ENCODE data around the gene RNU7-1.

The RNU7-1 gene

GRCh38 chr12:6953442-6954315, 10.1 kb downstream of the RNU7-1 start:
- DNase-seq (ENCODE audit: low read depth): no peak

DNA sequence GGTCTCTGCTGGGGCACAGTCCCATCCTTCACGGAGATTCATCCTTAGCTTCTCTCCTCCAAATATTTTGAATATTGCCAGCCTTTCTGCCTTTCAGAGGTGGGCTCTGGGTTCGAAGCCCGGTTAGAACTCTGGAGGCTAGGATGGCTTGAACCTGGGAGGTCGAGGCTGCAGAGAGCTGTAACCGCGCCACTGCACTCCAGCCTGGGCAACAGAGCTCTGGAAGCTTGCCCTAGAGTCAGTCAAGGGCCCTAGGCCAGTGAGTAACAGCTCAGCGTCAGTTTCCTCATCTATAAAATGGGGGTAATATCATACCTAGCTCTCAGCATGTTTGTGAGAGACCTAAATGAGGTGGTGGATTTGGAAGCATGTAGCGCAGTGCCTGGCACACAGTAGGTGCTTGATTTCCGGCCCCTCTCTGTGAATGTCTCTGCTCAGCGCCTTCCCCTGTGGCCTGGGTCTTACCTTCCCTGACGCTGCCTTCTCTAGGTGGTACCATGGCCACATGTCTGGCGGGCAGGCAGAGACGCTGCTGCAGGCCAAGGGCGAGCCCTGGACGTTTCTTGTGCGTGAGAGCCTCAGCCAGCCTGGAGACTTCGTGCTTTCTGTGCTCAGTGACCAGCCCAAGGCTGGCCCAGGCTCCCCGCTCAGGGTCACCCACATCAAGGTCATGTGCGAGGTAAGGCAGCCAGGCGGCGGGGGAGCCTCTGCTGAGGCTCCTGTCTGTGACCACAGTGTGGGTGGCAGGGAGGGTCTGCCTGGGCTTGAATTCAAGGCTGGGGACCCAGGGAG, 10.9 kb downstream of the RNU7-1 start:
- DNase-seq (ENCODE audit: low read depth): no peak

GRCh38 chr12:6955108-6956020, 11.7 kb downstream of the RNU7-1 start:
- no peak for DNase-seq (ENCODE audit: low read depth)

GRCh38 chr12:6956021-6956727, 12.6 kb downstream of the RNU7-1 start:
- no peak for DNase-seq (ENCODE audit: low read depth)

- no peak for DNase-seq (ENCODE audit: low read depth)
Measured at GRCh38 chr12:6957151-6957701, 13.6 kb downstream of the RNU7-1 start.

GRCh38 chr12:6957741-6958608, 14.4 kb downstream of the RNU7-1 start:
- DNase-seq (ENCODE audit: low read depth): no peak

DNA sequence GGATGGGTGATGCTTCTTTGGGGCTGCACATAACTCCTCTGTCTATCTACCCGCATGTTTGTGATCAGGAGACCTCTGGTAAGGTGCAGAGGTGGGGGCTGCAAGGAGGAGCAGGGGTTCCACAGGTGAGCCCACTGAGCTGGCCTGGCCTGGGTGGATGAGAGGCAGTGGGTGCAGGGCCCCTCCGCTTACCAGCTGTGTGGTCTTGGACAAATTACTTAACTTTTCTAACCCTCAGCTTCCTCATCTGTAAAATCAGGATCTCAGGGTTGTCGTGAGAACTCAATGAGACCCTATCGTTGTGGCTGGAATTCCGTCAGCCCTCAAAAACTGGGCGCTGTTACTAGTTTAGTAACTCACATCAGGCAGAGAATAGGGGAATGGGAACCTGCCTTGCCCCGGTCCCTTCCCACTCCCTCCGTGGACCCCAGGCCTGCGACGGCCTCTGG, 15.0 kb downstream of the RNU7-1 start:
- no peak for DNase-seq (ENCODE audit: low read depth)

DNA sequence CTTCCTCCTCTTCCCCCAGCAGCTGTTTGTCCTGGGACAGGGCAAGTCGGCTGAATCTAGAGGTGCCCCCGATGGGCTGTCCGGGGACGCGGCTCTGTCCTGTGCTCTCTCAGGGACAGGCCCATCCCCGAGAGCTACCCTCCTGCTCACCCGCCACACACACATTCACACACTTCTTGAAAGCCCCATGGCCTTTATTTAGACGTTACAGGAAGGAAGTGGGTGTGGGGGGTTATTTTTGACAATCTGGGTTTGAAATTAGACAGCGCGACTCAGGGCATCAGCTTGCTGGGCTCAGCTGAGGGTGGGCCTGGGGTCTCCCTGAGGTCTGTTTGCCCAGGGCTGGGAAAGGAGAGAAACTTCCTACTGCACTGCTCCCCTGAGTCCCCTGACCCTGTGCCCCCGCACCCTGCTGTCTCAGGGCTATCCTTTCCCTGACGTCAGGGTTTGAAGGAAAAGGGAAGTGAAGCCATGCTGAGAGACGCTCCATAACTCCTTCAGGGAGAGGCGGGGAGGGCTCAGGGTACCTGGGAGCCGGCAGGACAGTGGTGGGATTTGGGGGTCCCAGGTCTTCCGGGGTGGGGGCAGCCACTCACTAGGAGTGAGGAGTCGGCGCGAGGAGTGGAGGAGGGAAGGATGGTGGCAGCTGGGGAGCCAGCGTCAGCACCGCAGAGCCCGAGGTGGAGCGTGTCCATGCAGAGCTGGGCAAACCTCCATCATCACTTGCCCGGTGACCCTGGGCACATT, 15.6 kb downstream of the RNU7-1 start:
- no peak for DNase-seq (ENCODE audit: low read depth)

GRCh38 chr12:6959805-6960592, 16.4 kb downstream of the RNU7-1 start:
- no peak for DNase-seq (ENCODE audit: low read depth)

- no peak for DNase-seq (ENCODE audit: low read depth)
Measured at GRCh38 chr12:6960593-6961277, 17.1 kb downstream of the RNU7-1 start.

- DNase-seq (ENCODE audit: low read depth): no peak
Measured at GRCh38 chr12:6961278-6961694, 17.7 kb downstream of the RNU7-1 start.

DNA sequence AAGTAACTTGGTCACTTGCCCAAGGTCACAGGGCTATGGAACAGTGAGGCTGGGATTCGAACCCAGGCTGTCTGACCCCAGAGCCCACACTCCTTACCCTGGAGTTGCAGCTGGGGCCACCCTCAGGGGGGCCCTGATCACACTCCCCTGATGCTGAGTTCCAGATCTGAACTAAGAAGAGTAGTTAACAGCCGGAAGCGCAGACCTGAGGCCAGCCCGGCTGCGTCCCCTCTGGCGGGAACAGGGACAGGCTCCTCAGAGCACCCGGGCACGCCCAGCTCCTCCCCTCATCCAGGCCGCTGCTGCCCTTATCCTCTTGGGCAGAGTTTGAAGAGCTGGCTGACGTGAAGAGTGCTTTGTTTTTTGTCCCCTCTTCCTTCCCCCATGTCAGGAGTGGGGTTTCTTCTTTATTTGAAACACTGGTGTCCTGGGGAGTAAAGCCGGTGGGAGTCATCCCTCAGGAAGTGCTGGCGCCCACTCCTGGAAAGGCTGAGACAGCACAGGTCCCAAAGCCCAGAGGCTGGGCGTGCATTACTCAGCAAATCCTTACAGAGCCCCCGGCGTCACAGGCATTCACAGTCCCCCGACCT, 18.2 kb downstream of the RNU7-1 start:
- no peak for DNase-seq (ENCODE audit: low read depth)

DNA sequence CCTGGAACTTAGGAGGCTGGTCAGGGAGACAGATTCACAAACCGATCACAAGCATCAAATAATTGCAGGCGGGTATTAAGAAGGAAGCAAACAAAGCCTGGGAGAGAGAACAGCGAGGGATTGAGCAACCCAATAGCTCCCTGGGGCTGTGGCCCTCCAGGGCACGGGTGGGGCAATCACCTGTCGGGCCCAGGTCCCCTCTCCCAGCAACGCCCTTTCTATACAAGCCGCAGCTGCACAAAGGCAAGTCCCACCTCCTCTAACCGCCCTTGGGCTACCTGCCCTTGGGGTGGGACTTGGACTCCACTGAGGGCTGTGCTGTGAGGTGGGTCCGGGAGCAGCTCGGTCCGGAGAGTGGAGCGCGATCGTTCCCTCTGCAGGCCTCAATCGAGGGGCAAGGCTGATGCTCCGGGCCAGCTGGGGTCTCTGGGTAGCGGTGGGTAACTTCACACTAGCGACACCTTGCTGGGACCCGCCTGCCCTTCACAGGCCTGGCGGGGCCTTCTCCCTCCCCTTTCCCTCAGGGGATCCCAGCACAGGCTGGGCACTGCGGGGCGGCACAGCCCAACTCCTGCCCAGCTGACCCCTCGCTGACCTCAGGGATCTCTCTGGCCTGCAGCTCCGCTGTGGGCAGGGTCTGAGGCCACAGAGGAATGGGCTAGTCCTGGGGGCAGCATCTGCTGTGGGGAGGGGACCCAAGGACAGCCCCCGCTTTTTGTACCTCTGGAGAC, 18.8 kb downstream of the RNU7-1 start:
- no peak for DNase-seq (ENCODE audit: low read depth)

- no peak for DNase-seq (ENCODE audit: low read depth)
Measured at GRCh38 chr12:6963016-6963731, 19.6 kb downstream of the RNU7-1 start.

DNA sequence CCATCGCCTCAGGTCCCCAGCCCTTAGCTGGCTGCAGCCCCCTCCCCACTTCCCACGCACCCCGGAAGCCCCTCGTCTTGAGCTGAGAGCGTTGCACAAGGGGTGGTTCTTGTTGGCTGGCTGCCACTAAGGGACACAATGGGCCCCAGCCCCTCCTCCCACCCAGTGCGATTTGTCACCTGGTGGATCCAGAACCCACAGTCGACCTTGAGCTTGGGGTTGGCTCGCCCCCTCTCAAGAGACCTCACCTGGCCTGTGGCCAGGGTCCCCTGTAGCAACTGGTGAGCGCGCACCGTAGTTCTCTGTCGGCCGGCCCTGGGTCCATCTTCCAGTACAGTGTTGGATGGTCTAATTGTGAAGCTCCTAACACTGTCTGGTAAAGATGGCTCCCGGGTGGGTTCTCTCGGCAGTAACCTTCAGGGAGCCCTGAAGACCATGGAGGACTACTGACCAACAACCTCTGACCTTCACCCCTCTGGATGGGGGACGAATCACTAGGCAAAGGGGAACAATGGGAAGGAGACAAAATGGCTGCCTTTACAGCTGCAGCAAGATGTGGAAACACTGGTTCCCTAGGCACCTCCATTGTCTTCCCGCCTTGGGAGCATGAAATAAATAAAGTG, 20.3 kb downstream of the RNU7-1 start:
- no peak for DNase-seq (ENCODE audit: low read depth)

GRCh38 chr12:6964605-6965025, 21.0 kb downstream of the RNU7-1 start:
- DNase-seq (ENCODE audit: low read depth): no peak

Measured in GM04504 (cell line).